Astrocyte (in vitro differentiated cells and primary cell): ENCODE data around the gene PREX1. TPM values are rescaled to one million over a fixed set of nuclear protein-coding genes. Genes with fewer than 3 reads are reported as not detected.

Experiments
- DNase-seq: peaks from one replicate; pipeline ENCODE4 v3.0.0-alpha.2; 2010; ENCODE audit warnings: low read depth
- FAIRE-seq: peaks from 2 replicates; lab custom pipeline; 2011; peaks lifted over from hg19 to GRCh38; lab: Jason Lieb, UNC
- H2AFZ ChIP-seq: 2 replicates; pipeline ENCODE4 v1.6.0; 2012; ENCODE audit warnings: low read depth, low read length, inconsistent platforms
- H3K27ac ChIP-seq: 2 replicates; pipeline ENCODE4 v1.5.1; 2011; ENCODE audit warnings: low read depth, low read length, inconsistent platforms
- H3K27me3 ChIP-seq: 2 replicates; pipeline ENCODE4 v1.6.0; 2011; ENCODE audit warnings: low read length, inconsistent platforms; ENCODE audit not compliant: insufficient read depth
- H3K36me3 ChIP-seq: 2 replicates; pipeline ENCODE4 v1.5.1; 2011; ENCODE audit warnings: low read length, inconsistent platforms; ENCODE audit not compliant: insufficient read depth
- H3K4me1 ChIP-seq: 2 replicates; pipeline ENCODE4 v1.5.1; 2011; ENCODE audit warnings: low read length, inconsistent platforms; ENCODE audit not compliant: insufficient read depth
- H3K4me2 ChIP-seq: 2 replicates; pipeline ENCODE4 v1.6.0; 2012; ENCODE audit warnings: low read length, inconsistent platforms
- H3K4me3 ChIP-seq: 2 replicates; pipeline ENCODE4 v1.5.1; 2011; ENCODE audit warnings: low read depth, mild to moderate bottlenecking, low read length, inconsistent platforms; ENCODE audit not compliant: insufficient read depth
- H3K79me2 ChIP-seq: 2 replicates; pipeline ENCODE4 v1.6.0; 2012; ENCODE audit warnings: mild to moderate bottlenecking, low read length, inconsistent platforms; ENCODE audit not compliant: insufficient read depth
- H3K9ac ChIP-seq: 2 replicates; pipeline ENCODE4 v1.6.0; 2012; ENCODE audit warnings: mild to moderate bottlenecking, low read length, inconsistent platforms
- H3K9me3 ChIP-seq: 2 replicates; pipeline ENCODE4 v1.5.1; 2012; ENCODE audit warnings: low read depth, mild to moderate bottlenecking, low read length, inconsistent platforms; ENCODE audit not compliant: insufficient read depth
- H4K20me1 ChIP-seq: 2 replicates; pipeline ENCODE4 v1.6.0; 2012; ENCODE audit warnings: low read length, inconsistent platforms; ENCODE audit not compliant: insufficient read depth
- H3K27ac Mint-ChIP-seq: one replicate; pipeline ENCODE4 v1.8.0; 2021; ENCODE audit warnings: mild to moderate bottlenecking, mixed read lengths; ENCODE audit not compliant: unreplicated experiment
- H3K27me3 Mint-ChIP-seq: one replicate; pipeline ENCODE4 v1.8.0; 2021; ENCODE audit warnings: low read depth, mixed read lengths; ENCODE audit not compliant: unreplicated experiment
- H3K36me3 Mint-ChIP-seq: one replicate; pipeline ENCODE4 v1.8.0; 2021; ENCODE audit warnings: low read depth, mixed read lengths; ENCODE audit not compliant: unreplicated experiment
- H3K4me1 Mint-ChIP-seq: one replicate; pipeline ENCODE4 v1.8.0; 2021; ENCODE audit warnings: low read depth, mixed read lengths; ENCODE audit not compliant: unreplicated experiment
- H3K4me3 Mint-ChIP-seq: one replicate; pipeline ENCODE4 v1.8.0; 2021; ENCODE audit warnings: mild to moderate bottlenecking, moderate library complexity, mixed read lengths; ENCODE audit not compliant: unreplicated experiment
- H3K9me3 Mint-ChIP-seq: one replicate; pipeline ENCODE4 v1.8.0; 2021; ENCODE audit warnings: mild to moderate bottlenecking, mixed read lengths; ENCODE audit not compliant: unreplicated experiment
- EZH2 ChIP-seq: IDR thresholded peaks from 2 replicates; pipeline ENCODE4 v1.6.1; 2012; ENCODE audit warnings: mild to moderate bottlenecking, low read length, inconsistent platforms; ENCODE audit not compliant: insufficient read depth
- total RNA-seq: library from RNA; stranded (reverse); gene quantifications from 2 replicates; pipeline ENCODE4 v1.2.1, GENCODE V29; 2021
- TF ChIP-seq, protein P1 (sequence below): IDR thresholded peaks from 2 replicates; pipeline ENCODE4 v1.5.1; 2011; ENCODE audit warnings: low read depth, mild to moderate bottlenecking, inconsistent platforms, low read length, moderate library complexity; ENCODE audit not compliant: insufficient read depth

The PREX1 gene
- total RNA-seq, 1 donor from 2014 or later = 3.5 TPM

GRCh38 chr20:48689874-48690571 is 137.8 kb downstream of the PREX1 start:
- H2AFZ ChIP-seq = no peak overlapping the region
- H3K4me1 ChIP-seq = peaks cover 8% of the 10 kb centered on the region
- Mint-ChIP-seq H3K4me3 (no peak overlapping the region), H3K36me3 (peaks cover 1% of the 10 kb centered on the region), H3K27me3 (peaks cover 10% of the 10 kb centered on the region), H3K9me3 (no peaks in the 10 kb centered on the region), H3K4me1 (peaks cover 2% of the 10 kb centered on the region), H3K27ac (no peak overlapping the region)
- DNase-seq (no peak), FAIRE-seq (no peak)
- TF ChIP-seq EZH2 = no peak
- TF ChIP-seq, protein P1, sequence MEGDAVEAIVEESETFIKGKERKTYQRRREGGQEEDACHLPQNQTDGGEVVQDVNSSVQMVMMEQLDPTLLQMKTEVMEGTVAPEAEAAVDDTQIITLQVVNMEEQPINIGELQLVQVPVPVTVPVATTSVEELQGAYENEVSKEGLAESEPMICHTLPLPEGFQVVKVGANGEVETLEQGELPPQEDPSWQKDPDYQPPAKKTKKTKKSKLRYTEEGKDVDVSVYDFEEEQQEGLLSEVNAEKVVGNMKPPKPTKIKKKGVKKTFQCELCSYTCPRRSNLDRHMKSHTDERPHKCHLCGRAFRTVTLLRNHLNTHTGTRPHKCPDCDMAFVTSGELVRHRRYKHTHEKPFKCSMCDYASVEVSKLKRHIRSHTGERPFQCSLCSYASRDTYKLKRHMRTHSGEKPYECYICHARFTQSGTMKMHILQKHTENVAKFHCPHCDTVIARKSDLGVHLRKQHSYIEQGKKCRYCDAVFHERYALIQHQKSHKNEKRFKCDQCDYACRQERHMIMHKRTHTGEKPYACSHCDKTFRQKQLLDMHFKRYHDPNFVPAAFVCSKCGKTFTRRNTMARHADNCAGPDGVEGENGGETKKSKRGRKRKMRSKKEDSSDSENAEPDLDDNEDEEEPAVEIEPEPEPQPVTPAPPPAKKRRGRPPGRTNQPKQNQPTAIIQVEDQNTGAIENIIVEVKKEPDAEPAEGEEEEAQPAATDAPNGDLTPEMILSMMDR = no peak
- no peaks in the 10 kb centered on the region for H3K9me3 ChIP-seq
- no peak overlapping the region for H3K27ac ChIP-seq
- no peaks in the 10 kb centered on the region for H3K27me3 ChIP-seq
- H3K9ac ChIP-seq = no peak overlapping the region
- no peaks in the 10 kb centered on the region for H3K79me2 ChIP-seq
- H4K20me1 ChIP-seq = no peaks in the 10 kb centered on the region
- H3K4me2 ChIP-seq = no peak overlapping the region
- no peaks in the 10 kb centered on the region for H3K36me3 ChIP-seq
- H3K4me3 ChIP-seq = no peak overlapping the region

DNA sequence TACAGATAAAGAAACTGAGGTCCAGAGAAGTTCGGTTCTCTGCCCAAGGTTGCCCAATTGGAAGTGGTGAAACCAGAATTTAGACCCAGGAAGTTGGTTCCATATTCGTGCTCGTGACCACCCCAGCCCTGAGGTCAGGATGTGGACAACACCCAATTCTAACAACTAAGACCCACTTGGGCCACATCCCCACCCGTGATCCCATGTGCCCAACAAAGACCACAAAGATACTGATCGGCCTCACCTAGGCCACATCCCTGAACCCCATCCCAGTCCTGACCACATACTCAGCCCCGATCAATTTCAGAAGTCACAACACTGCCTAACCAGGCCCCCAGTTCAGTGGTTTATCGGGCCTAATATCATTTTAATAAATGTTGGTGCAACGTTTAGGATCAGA is 138.4 kb downstream of the PREX1 start:
- peaks cover 1% of the 10 kb centered on the region for H3K36me3 Mint-ChIP-seq
- no peak for FAIRE-seq
- no peak overlapping the region for H3K4me3 Mint-ChIP-seq

More for the DNA sequence above, 138.4 kb downstream of the PREX1 start:
- peaks cover 14% of the 10 kb centered on the region for H3K4me1 ChIP-seq
- peaks cover 10% of the 10 kb centered on the region for H3K27me3 Mint-ChIP-seq
- TF ChIP-seq, protein P1 = no peak
- no peak for TF ChIP-seq EZH2
- no peaks in the 10 kb centered on the region for H3K9me3 Mint-ChIP-seq
- no peak overlapping the region for H3K27ac ChIP-seq
- no peak overlapping the region for H3K9ac ChIP-seq
- H4K20me1 ChIP-seq = no peaks in the 10 kb centered on the region
- no peaks in the 10 kb centered on the region for H3K79me2 ChIP-seq
- H3K36me3 ChIP-seq = no peaks in the 10 kb centered on the region
- H3K4me1 Mint-ChIP-seq = peaks cover 7% of the 10 kb centered on the region
- no peak overlapping the region for H3K4me2 ChIP-seq
- no peak overlapping the region for H2AFZ ChIP-seq
- no peak overlapping the region for H3K4me3 ChIP-seq
- no peak overlapping the region for H3K27ac Mint-ChIP-seq
- H3K9me3 ChIP-seq = no peaks in the 10 kb centered on the region
- DNase-seq = no peak
- H3K27me3 ChIP-seq = no peaks in the 10 kb centered on the region
